ENCODE measurements around the gene GDPD3.

GDPD3 gene

DNA sequence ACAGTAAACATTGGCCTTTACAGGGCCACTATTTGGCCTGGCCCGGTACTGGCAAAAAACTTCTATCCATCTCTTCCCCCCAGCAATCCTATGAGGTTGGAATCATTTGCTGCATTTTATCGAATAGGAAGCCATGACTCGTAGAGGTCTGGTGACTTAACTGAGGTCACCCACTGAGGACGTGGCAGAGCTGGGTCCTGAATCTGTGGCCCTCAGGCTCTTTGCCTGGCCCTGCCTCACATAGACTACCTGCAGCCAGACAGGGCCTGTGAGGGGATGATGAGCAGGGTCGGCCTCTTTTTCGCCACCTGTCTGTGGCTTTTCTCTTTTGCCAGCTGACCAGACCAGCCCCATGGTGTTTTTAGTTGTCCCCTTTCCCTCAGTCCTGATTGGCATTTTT, 35.7 kb downstream of the GDPD3 start:
- DNase-seq (ENCODE audit: low spot score) = no peak

DNA sequence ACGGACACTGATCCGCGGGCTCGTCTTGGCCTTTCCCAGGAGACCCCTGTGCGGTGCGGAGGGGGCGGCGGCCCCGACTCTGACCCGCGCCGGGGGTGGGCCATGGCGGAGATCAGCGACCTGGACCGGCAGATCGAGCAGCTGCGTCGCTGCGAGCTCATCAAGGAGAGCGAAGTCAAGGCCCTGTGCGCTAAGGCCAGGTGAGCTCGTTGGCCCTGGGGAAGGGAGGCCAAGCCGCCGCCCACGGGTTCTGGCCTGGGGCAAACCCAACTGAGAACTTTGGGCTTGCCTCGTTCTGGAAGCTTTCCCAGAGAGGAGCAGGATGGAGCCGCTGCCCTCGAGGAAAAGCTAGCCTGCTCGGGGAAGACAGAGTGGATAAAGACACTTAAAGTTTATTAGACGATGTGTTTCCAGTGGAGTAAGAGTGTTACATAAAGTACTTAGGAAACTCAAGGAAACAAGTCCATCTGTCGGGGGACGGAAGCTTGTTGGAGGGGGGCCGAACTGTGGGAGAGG, 37.0 kb downstream of the GDPD3 start:
- DNase-seq (ENCODE audit: low spot score) = peak; percentile 47

DNA sequence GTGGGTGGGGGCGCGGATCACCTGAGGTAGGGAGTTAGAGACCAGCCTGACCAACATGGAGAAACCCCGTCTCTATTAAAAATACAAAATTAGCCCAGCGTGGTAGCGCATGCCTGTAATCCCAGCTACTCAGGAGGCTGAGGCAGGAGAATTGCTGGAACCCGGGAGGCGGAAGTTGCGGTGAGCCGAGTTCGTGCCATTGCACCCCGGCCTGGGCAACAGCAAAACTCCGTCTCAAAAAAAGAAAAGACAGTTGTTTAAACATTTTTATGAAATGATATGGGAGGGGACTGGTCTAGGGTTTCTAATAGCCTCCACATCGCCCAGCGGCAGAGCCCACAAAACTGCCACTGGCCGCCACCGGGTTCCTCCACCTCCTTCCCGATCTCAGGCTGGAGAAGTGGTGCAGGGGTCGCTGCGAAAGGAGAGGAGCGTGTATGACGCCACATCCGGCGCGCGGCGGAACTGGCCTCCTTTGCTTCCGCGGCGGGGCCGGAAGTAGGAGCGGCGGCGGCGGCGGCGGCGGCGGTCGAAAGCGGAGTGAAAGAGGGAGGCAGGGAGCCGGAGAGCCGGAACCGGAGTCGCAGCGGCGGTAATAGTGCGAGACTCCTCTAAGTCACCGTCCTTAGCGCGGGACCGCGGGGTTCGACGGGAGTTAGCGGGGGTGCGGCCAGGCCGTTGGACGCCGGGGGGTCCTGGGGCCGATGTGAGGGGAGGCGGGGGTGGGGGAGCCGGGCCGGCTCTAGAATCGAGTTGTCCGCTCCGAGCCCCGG, 37.6 kb downstream of the GDPD3 start, which contains the start of gene PPP4C:
TSS of gene PPP4C (plus strand) at position 492 of the 773 bp plus-strand sequence. CDS start 384 bp downstream, outside the sequence.
- DNase-seq (ENCODE audit: low spot score) = peak; percentile 94

DNA sequence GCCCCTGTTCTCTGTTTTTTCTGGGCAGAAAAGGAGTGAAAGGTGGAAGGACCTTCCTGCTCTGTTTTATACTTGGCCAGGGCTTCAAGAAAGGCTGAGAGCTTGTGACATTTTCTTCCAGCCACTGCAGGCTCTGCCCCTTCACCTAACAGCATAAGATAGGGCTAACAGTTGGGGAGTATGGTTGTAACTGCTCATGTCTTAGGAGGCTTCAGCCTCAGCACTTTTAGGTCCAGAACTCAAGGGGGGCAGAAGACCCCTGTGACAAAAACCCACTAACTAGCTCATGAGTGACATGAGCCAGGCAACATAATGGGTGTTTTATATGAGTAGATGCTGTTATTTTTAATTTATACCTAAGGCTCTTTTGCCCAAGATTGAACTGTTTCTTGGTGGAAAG, 42.8 kb downstream of the GDPD3 start:
- no peak for DNase-seq (ENCODE audit: low spot score)

DNA sequence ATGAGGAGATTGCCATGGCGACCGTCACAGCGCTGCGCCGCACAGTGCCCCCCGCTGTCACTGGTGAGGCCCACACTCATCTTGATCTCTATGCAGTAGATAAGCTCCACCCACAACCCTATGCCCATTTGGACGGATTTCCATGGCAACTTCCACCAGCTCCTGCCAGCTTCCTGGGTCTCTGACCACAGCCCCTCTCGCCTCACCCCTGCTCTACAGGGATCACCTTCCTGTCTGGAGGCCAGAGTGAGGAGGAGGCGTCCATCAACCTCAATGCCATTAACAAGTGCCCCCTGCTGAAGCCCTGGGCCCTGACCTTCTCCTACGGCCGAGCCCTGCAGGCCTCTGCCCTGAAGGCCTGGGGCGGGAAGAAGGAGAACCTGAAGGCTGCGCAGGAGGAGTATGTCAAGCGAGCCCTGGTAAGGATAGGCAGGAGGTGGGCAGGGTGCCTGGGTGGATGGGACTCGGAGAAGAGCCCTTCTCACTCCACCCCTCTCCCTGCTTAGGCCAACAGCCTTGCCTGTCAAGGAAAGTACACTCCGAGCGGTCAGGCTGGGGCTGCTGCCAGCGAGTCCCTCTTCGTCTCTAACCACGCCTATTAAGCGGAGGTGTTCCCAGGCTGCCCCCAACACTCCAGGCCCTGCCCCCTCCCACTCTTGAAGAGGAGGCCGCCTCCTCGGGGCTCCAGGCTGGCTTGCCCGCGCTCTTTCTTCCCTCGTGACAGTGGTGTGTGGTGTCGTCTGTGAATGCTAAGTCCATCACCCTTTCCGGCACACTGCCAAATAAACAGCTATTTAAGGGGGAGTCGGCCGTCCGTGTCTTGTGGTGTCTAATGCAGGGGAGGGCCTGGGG, 43.5 kb downstream of the GDPD3 start:
- DNase-seq (ENCODE audit: low spot score) = no peak

- DNase-seq (ENCODE audit: low spot score) = no peak
Measured at GRCh38 chr16:30068750-30069610, 44.4 kb downstream of the GDPD3 start.

DNA sequence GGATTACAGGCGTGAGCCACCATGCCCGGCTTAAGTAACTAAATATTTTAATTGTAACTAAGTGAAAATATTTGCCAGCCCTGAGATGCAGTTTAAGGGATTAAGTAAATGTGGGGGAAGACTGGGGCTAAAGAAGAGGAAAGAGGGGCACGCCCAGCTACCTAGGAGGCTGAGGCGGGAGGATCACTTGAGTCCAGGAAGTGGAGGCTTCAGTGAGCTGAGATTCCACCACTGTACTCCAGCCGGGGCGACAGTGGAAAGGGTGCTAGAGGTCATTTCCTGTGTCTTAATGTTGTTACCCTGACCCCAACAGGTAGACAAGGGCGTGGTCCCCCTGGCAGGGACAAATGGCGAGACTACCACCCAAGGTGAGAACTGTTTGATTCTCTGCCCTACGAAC, 45.0 kb downstream of the GDPD3 start:
- DNase-seq (ENCODE audit: low spot score) = no peak

- no peak for DNase-seq (ENCODE audit: low spot score)
Measured at GRCh38 chr16:30067584-30067916, 45.8 kb downstream of the GDPD3 start.

- no peak for DNase-seq (ENCODE audit: low spot score)
Measured at GRCh38 chr16:30066761-30067583, 46.4 kb downstream of the GDPD3 start.

- DNase-seq (ENCODE audit: low spot score) = peak; percentile 77
Measured at GRCh38 chr16:30065943-30066760, 47.2 kb downstream of the GDPD3 start.

- peak; percentile 98 for DNase-seq (ENCODE audit: low spot score)
Measured at GRCh38 chr16:30065102-30065942, 48.0 kb downstream of the GDPD3 start, which contains the start of gene ALDOA. Gene ALDOA, plus strand, starts transcription at chr16:30065760. Its CDS starts 1,138 bp downstream, at chr16:30066898.

DNA sequence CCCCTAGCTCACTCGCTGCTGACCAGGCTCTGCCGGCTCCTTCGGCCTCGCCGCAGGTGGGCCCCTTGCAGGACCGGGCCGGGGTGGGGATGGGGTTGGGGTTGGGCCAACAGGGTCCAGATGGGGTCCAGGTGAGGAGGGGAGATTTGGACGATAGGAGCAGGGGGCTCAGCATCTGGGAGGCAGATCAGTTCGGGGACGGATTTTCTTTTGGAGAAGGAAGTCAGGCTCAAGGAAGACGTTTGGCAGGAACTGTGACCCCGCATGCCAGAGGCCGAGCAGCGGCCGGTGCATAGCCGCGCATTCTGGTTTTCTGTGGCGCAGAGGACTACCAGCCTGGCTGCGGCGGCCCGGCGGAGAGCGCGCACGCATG, 48.6 kb downstream of the GDPD3 start:
- DNase-seq (ENCODE audit: low spot score) = peak; percentile 32

GRCh38 chr16:30063893-30064728, 49.2 kb downstream of the GDPD3 start:
- peak; percentile 61 for DNase-seq (ENCODE audit: low spot score)

- DNase-seq (ENCODE audit: low spot score) = no peak
Measured at GRCh38 chr16:30063278-30063892, 50.0 kb downstream of the GDPD3 start.

- DNase-seq (ENCODE audit: low spot score) = no peak
Measured at GRCh38 chr16:30060836-30061554, 52.3 kb downstream of the GDPD3 start.

DNA sequence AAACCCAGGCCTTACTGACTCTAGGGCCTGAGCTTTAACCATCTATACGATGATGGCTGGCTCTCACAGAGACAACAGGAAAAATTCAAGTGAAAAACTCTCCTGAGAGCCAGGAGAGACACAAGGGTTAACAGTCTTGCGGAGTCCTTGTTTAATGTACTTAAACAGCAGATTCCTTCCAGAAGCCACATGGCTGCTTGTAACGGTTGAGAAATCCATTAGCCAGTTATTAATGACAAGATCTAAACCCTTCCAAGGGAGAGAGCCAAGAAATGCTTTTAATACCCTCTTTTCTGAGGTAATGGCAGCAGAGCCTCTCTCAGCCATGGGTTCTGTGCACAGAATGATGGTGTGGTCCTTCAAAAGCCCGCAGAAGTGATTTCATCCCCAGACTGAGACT, 53.0 kb downstream of the GDPD3 start:
- DNase-seq (ENCODE audit: low spot score) = no peak

DNA sequence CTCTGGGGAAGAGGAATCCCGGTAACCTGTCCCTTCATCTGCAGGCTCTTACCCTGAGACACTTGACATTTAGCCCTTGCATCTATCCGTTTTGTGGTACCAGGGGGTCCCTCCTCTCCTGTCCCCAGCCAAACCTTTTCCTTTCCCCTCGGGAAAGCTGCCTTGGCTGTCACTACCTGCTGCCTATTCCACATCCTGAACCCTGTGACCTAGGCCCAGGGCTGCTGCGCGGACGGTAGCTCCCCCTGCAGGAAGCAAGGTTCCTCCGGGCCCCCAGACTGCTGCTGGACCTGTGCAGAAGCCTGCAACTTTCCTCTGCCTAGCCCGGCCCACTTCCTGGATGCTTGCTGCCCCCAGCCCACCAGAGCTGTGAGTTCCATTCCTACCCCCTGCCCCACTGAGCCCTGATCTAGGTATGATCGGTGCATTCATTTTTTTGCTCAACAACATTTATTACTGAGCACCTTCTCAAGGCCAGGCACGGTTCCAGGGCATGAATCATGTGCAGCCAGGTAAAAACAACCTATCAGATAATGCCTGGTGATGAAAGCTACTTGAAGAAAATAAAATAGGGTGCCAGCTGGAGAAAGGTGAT, 58.3 kb downstream of the GDPD3 start:
- no peak for DNase-seq (ENCODE audit: low spot score)

All from GM03348 (cell line).